HG03066 (cell line): ENCODE data around the gene RARS2.
"Not testable (repeated sequence)": the region's sequence is repeated elsewhere in the genome, so short reads cannot be mapped to it uniquely, and the experiment has no call there.

Experiments
- ATAC-seq: cut with Tn5 transposase; IDR thresholded peaks from one replicate; pipeline ENCODE4 v1.9.1; 2021; ENCODE audit warnings: low read depth; ENCODE audit not compliant: unreplicated experiment

The RARS2 gene

GRCh38 chr6:87514831-87515230 is 75.0 kb downstream of the RARS2 start:
- ATAC-seq = no peak

GRCh38 chr6:87504441-87504840 is 85.3 kb downstream of the RARS2 start:
- no peak for ATAC-seq

DNA sequence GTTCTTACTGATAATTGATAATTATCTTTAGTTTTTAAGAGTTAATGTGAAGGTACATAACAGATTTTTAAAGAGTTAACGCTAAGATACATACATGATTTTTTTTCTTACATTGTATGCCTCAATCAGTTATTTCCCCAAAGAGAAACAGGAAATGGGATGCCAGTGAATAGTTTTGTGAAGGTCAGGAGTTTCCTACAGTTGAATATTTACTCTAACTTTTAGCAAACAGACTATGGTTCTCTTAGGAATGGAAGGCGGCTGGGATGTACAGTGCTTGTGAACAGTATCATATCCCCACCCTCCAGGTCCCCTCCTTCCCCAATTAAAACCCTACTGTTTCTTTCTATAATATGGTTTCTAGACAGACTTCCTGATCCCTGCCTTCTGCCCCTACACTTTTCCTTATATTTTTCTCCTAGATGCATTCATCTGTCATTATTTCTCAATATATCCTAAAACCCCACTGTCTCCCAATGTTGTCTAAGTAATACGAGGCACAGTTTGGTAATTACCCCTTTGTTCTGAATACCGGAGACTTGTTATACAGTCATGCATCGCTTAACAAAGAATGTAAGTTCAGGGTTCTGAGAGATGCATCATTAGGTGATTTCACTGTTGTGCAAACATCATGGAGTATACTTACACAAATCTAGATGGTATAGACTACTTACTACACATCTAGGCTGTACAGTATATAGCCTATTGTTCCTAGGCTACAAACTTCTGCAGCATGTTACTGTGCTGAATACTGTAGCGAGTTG is 87.8 kb downstream of the RARS2 start:
- ATAC-seq = no peak

DNA sequence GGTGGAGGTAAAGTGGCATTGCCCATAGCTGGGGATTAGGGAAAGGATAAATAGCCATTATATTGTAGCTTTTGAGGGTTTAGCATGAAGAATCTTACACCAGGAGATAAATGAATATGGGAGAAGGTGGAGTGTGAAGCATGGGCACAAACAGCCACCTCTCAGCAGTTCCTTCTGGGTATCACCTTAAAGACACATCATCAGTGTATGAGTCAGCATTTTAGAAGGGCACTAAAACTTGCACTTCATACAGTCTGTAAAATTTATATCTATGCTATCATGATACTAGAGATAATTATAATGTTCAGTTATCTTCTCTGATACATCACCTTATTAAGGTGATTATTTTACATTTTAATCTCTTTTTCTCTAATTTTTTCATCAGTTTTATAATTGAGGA is 91.7 kb downstream of the RARS2 start:
- no peak for ATAC-seq

GRCh38 chr6:87494761-87495422 is 94.9 kb downstream of the RARS2 start:
- peak; percentile 98 for ATAC-seq

DNA sequence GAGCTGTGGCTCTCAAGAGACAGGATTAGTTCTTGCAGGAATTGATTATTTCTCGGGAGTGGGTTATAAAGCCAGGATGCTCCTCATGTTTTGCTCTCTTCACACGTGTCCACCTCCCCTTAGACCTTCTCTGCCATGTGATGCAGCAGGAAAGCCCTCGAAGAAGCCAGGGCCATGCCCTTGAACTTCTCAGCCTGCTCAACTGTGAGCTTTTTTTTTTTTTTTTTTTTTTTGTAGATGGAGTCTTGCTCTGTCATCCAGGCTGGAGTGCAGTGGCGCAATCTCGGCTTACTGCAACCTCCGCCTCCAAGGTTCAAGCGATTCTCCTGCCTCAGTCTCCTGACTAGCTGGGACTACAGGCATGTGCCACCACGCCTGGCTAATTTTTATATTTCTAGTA is 100.5 kb downstream of the RARS2 start:
- not testable (repeated sequence) for ATAC-seq

DNA sequence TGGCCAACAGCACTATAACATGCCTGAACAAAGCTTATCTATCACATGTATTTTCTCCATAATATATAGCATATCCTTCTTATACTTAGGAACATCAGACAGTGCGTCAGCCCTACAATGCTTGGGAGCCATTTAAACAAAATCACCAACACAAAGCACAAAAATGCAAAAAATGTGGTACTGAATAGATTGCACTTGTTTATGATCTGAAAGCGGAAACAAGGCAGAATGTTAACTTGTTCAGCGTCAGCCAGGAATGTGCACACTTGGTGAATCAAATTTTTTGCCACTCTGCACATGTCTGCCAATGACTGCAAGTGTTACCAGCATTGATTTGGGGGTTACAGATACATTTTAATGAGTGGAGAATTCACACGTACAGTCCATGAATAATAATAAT is 102.2 kb downstream of the RARS2 start:
- ATAC-seq = no peak

- ATAC-seq = no peak
These were observed 105.3 kb downstream of the RARS2 start for GRCh38 chr6:87484491-87484890.

DNA sequence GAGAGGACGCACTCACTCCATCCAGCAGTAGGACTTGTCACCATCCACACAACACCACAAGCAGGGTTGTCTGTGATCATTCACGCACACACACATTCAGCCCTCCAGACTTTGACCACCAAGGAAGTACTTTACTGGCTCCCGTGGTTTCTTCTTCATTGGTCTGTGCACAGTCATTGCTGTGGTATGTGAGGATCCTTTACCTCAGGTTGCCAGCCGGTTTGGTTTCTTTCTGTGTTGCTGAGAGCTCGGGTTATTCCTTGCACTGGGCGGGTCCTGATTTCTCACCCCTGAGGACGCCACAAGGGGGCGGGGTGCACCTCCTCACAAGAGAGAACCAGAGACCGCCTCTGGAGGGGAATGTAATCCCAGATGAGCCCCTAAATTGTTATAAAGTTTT is 105.9 kb downstream of the RARS2 start:
- ATAC-seq = no peak

DNA sequence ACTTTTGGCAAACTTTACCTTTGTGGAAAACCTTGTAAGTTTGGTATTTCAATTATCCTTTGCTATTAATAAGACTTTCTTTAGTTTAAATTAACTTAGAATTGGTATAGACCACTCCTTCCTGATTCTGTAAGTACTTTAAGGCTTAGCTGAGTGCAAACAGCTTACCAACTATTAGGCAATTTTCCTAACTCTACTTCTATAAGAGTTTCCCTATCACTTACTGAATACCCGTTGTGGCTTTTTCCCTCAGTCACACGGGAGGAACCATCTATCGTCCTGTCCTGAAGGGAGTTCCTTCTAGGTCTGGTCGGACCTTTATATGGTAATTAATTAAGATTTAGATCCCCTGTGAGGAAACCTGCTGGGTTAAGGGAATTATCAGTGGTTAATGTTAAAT is 107.4 kb downstream of the RARS2 start:
- ATAC-seq = no peak

GRCh38 chr6:87481931-87482330 is 107.9 kb downstream of the RARS2 start:
- no peak for ATAC-seq

- ATAC-seq = peak; percentile 70
These were observed 116.3 kb downstream of the RARS2 start for GRCh38 chr6:87473419-87473903.

GRCh38 chr6:87472525-87473418 is 117.0 kb downstream of the RARS2 start, which contains the start of gene SLC35A1:
TSS of gene SLC35A1 (plus strand) at chr6:87472974. CDS start at chr6:87473004, 30 bp downstream.
- peak; percentile 91 for ATAC-seq

- no peak for ATAC-seq
These were observed 124.7 kb downstream of the RARS2 start for GRCh38 chr6:87465051-87465450.
